Keratinocyte (primary cell): ENCODE data around the gene E2F8. TPM values are rescaled to one million over a fixed set of nuclear protein-coding genes. Genes with fewer than 3 reads are reported as not detected.

Experiments used
- DNase-seq: peaks from one replicate; pipeline ENCODE4 v3.0.0-alpha.2; 2011; ENCODE audit warnings: low read depth, missing footprints, low spot score
- FAIRE-seq: peaks from 2 replicates; lab custom pipeline; 2011; peaks lifted over from hg19 to GRCh38; lab: Jason Lieb, UNC
- H2AFZ ChIP-seq: 2 replicates; pipeline ENCODE4 v1.6.0; 2012; ENCODE audit warnings: low read length, control low read depth, inconsistent platforms; ENCODE audit not compliant: control insufficient read depth
- H3K27ac ChIP-seq: 2 replicates; pipeline ENCODE4 v1.5.1; 2011; ENCODE audit warnings: low read length; ENCODE audit not compliant: control insufficient read depth, insufficient read depth
- H3K27me3 ChIP-seq: 3 replicates; pipeline ENCODE4 v1.6.0; 2011; ENCODE audit warnings: low read length; ENCODE audit not compliant: control insufficient read depth, insufficient read depth; ENCODE audit errors: extremely low read depth
- H3K36me3 ChIP-seq, 2 experiments: 2 replicates in 1 of 2; 3 replicates in 1 of 2; pipeline ENCODE4 v1.5.1; 2011; ENCODE audit warnings: low read length in 2 of 2, mild to moderate bottlenecking in 1 of 2; ENCODE audit not compliant: control insufficient read depth in 2 of 2, insufficient read depth in 2 of 2; ENCODE audit errors: extremely low read depth in 1 of 2
- H3K4me1 ChIP-seq: 3 replicates; pipeline ENCODE4 v1.5.1; 2011; ENCODE audit warnings: low read length; ENCODE audit not compliant: control insufficient read depth, insufficient read depth; ENCODE audit errors: extremely low read depth
- H3K4me2 ChIP-seq: 3 replicates; pipeline ENCODE4 v1.6.0; 2011; ENCODE audit warnings: low read depth, low read length; ENCODE audit not compliant: control insufficient read depth, insufficient read depth; ENCODE audit errors: extremely low read depth
- H3K4me3 ChIP-seq, 3 experiments: fragments of 200-600 bp in 1 of 3; sonication (generic) in 1 of 3; 2 replicates in 2 of 3; 3 replicates in 1 of 3; pipeline ENCODE4 v1.5.1; 2011 to 2016; ENCODE audit warnings: low read length in 3 of 3, mild to moderate bottlenecking in 3 of 3, control low read depth in 2 of 3, inconsistent platforms in 1 of 3, low read depth in 1 of 3, mixed read lengths in 1 of 3, mixed run types in 1 of 3, moderate library complexity in 1 of 3; ENCODE audit not compliant: control insufficient read depth in 2 of 3, insufficient read depth in 2 of 3; ENCODE audit errors: extremely low read depth in 1 of 3
- H3K79me2 ChIP-seq: 2 replicates; pipeline ENCODE4 v1.6.0; 2012; ENCODE audit warnings: low read length; ENCODE audit not compliant: control insufficient read depth, insufficient read depth
- H3K9ac ChIP-seq: 3 replicates; pipeline ENCODE4 v1.6.0; 2011; ENCODE audit warnings: low read length; ENCODE audit not compliant: control insufficient read depth, insufficient read depth; ENCODE audit errors: extremely low read depth
- H3K9me1 ChIP-seq: 3 replicates; pipeline ENCODE4 v1.6.0; 2011; ENCODE audit warnings: low read length; ENCODE audit not compliant: control insufficient read depth, insufficient read depth; ENCODE audit errors: extremely low read depth
- H3K9me3 ChIP-seq: 2 replicates; pipeline ENCODE4 v1.5.1; 2012; ENCODE audit warnings: low read depth, low read length; ENCODE audit not compliant: control insufficient read depth
- H4K20me1 ChIP-seq: 3 replicates; pipeline ENCODE4 v1.6.0; 2011; ENCODE audit warnings: low read length; ENCODE audit not compliant: control insufficient read depth, insufficient read depth; ENCODE audit errors: extremely low read depth
- CTCF ChIP-seq, 3 experiments: IDR thresholded peaks in 1 of 3; conservative IDR thresholded peaks in 1 of 3; optimal IDR thresholded peaks in 1 of 3; 2 replicates in 2 of 3; 3 replicates in 1 of 3; pipeline versions ENCODE3 to v1.5.1; 2011; ENCODE audit warnings: low read length in 3 of 3, mild to moderate bottlenecking in 3 of 3, moderate library complexity in 2 of 3, control low read depth in 1 of 3, inconsistent platforms in 1 of 3; ENCODE audit not compliant: insufficient read depth in 2 of 3; ENCODE audit errors: extremely low read depth in 1 of 3
- EZH2 ChIP-seq: IDR thresholded peaks from one replicate; pipeline ENCODE4 v1.6.1; 2012; ENCODE audit warnings: inconsistent platforms, mild to moderate bottlenecking, low read length, moderate library complexity
- dilution Hi-C: fragments of 300-500 bp; cut with MboI; formaldehyde crosslinking; loops from one replicate; pipeline ENCODE4 v1.7.0; 2020; ENCODE audit warnings: low sequenced_read_pairs; ENCODE audit not compliant: extremely low pct_ligation_motif_present
- polyA plus RNA-seq, 5 experiments: library from polyadenylated mRNA; depleted of rRNA in 3 of 5; stranded (reverse) in 3 of 5; stranded (forward) in 1 of 5; unstranded in 1 of 5; fragments of >200 nt; gene quantifications; 1 replicate in 1 of 5; 2 replicates in 3 of 5; 3 replicates in 1 of 5; pipeline versions ENCODE4 v1.2.1 to v1.2.3, GENCODE V29; 2011 to 2012; ENCODE audit warnings: missing spikeins in 2 of 5, low read depth in 1 of 5, low replicate concordance in 1 of 5

Gene E2F8
- polyA plus RNA-seq, 1 donor (not counting 4 experiments of a cell fraction or from before 2014, with no cell fraction given) = 2.0 TPM

GRCh38 chr11:19288256-19288655 is 47.5 kb upstream of the E2F8 start:
- Histone ChIP-seq H3K36me3 (no peaks in the 10 kb centered on the region), H3K27ac (no peak overlapping the region), H3K9me1 (no peaks in the 10 kb centered on the region), H3K4me3 (no peak overlapping the region), H3K4me1 (no peaks in the 10 kb centered on the region), H3K79me2 (no peaks in the 10 kb centered on the region), H3K4me2 (no peak overlapping the region), H2AFZ (no peak overlapping the region), H3K9ac (no peak overlapping the region), H3K27me3 (no peaks in the 10 kb centered on the region), H4K20me1 (no peaks in the 10 kb centered on the region), H3K9me3 (no peaks in the 10 kb centered on the region)
- dilution Hi-C loops = no loop called here
- no peak for TF ChIP-seq CTCF (optimal IDR thresholded peaks at IDR 0.05 in 1 of 3, IDR thresholded peaks at IDR 0.05 in 1 of 3, conservative IDR thresholded peaks at IDR 0.05 in 1 of 3; ENCODE audit: extremely low read depth in 1 of 3, insufficient read depth in 2 of 3, low read length in 3 of 3)
- TF ChIP-seq EZH2 = no peak
- no peak for FAIRE-seq
- DNase-seq = no peak

GRCh38 chr11:19286411-19286810 is 45.7 kb upstream of the E2F8 start:
- Histone ChIP-seq H3K79me2 (no peaks in the 10 kb centered on the region), H3K4me1 (no peaks in the 10 kb centered on the region), H3K27ac (no peak overlapping the region), H3K9me3 (no peaks in the 10 kb centered on the region), H2AFZ (no peak overlapping the region), H3K4me3 (no peak overlapping the region), H3K36me3 (no peaks in the 10 kb centered on the region), H3K4me2 (no peak overlapping the region), H3K9me1 (no peaks in the 10 kb centered on the region), H4K20me1 (no peaks in the 10 kb centered on the region), H3K9ac (no peak overlapping the region), H3K27me3 (no peaks in the 10 kb centered on the region)
- DNase-seq = no peak
- no peak for TF ChIP-seq EZH2
- TF ChIP-seq CTCF (optimal IDR thresholded peaks at IDR 0.05 in 1 of 3, IDR thresholded peaks at IDR 0.05 in 1 of 3, conservative IDR thresholded peaks at IDR 0.05 in 1 of 3; ENCODE audit: extremely low read depth in 1 of 3, insufficient read depth in 2 of 3, low read length in 3 of 3) = no peak
- dilution Hi-C loops = no loop called here
- FAIRE-seq = no peak
